Stomach (tissue), 4 donors: ENCODE results near the gene PTK6.

Experiments used
- POLR2A ChIP-seq, 4 donors: fragments of 450-650 bp; IDR thresholded peaks; one replicate each; pipeline ENCODE4 v1.6.1; 2016; ENCODE audit warnings: antibody characterized with exemption in 4 of 4, control low read depth in 2 of 4, mild to moderate bottlenecking in 1 of 4, moderate library complexity in 1 of 4
- POLR2AphosphoS5 ChIP-seq, 3 donors: sonication (generic); formaldehyde crosslinking; IDR thresholded peaks; one replicate each; pipeline ENCODE4 v1.6.1; 2016; ENCODE audit warnings: antibody characterized with exemption in 3 of 3
- TF ChIP-seq, protein P1 (sequence below), 7 experiments: fragments of 450-650 bp in 4 of 7; fragments of 200-600 bp in 3 of 7; sonication (generic) in 3 of 7; IDR thresholded peaks; one replicate each; pipeline ENCODE4 v1.5.1; 2016 to 2019; ENCODE audit warnings: antibody characterized with exemption in 7 of 7, control low read depth in 2 of 7, mild to moderate bottlenecking in 1 of 7

- TF ChIP-seq, protein P1, sequence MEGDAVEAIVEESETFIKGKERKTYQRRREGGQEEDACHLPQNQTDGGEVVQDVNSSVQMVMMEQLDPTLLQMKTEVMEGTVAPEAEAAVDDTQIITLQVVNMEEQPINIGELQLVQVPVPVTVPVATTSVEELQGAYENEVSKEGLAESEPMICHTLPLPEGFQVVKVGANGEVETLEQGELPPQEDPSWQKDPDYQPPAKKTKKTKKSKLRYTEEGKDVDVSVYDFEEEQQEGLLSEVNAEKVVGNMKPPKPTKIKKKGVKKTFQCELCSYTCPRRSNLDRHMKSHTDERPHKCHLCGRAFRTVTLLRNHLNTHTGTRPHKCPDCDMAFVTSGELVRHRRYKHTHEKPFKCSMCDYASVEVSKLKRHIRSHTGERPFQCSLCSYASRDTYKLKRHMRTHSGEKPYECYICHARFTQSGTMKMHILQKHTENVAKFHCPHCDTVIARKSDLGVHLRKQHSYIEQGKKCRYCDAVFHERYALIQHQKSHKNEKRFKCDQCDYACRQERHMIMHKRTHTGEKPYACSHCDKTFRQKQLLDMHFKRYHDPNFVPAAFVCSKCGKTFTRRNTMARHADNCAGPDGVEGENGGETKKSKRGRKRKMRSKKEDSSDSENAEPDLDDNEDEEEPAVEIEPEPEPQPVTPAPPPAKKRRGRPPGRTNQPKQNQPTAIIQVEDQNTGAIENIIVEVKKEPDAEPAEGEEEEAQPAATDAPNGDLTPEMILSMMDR (IDR thresholded peaks at IDR 0.05), result no peak
- no peak for TF ChIP-seq POLR2AphosphoS5 (IDR thresholded peaks at IDR 0.05)
- no peak for TF ChIP-seq POLR2A (IDR thresholded peaks at IDR 0.05)
Observed at GRCh38 chr20:63509088-63509564, 28.1 kb downstream of the PTK6 start.
